K562 (cell line): Measurements from ENCODE around the gene HIVEP3. TPM values are rescaled to one million over a fixed set of nuclear protein-coding genes. Genes with fewer than 3 reads are reported as not detected.
A peak's percentile ranks its signal among the peaks of the same experiment; 100 is the strongest.

Source experiments
- ATAC-seq: fragments of 200-7000 bp; cut with Tn5 transposase; 3 replicates; pipeline ENCODE4 v1.9.1; 2020; ENCODE audit warnings: moderate library complexity
- BruUV-seq: library from RNA; stranded (reverse); fragments of 400-500 nt; replicated peaks from 2 replicates; lab custom pipeline; 2021; lab: Mats Ljungman, UMichigan
- CTCF ChIA-PET: fragments of 300-600 bp; formaldehyde crosslinking; extraction: SDS; loops from one replicate; lab custom pipeline; 2021; ENCODE audit warnings: low intra/inter-chr PET ratio; lab: Yijun Ruan, JAX
- POLR2A ChIA-PET: fragments of 300-600, 350-650 bp; sonication (Branson Sonifier 250); formaldehyde crosslinking; extraction: SDS; loops from one replicate; lab custom pipeline; 2021; ENCODE audit warnings: antibody characterized with exemption, inconsistent platforms; lab: Yijun Ruan, JAX
- DNase-seq, 4 experiments: peaks; one replicate each; pipeline versions ENCODE4 v3.0.0 to v3.0.0-alpha.2; 2011 to 2018; ENCODE audit warnings: low spot score in 3 of 4, mixed read lengths in 3 of 4; ENCODE audit errors: extremely low read depth in 1 of 4
- FAIRE-seq: peaks from 2 replicates; lab custom pipeline; 2011; peaks lifted over from hg19 to GRCh38; lab: Jason Lieb, UNC
- H2AFZ ChIP-seq: 2 replicates; pipeline ENCODE4 v1.6.0; 2011; ENCODE audit warnings: low read depth, low read length, control low read depth, inconsistent platforms
- H3K27ac ChIP-seq: fragments of 200-600 bp; 3 replicates; pipeline ENCODE4 v1.8.0; 2011; ENCODE audit warnings: low read depth, mild to moderate bottlenecking, control low read depth, inconsistent platforms, low read length, moderate library complexity, mixed read lengths; ENCODE audit errors: extremely low read depth
- H3K27me3 ChIP-seq, 2 experiments: fragments of 300-600 bp in 1 of 2; 2 replicates in 1 of 2; 3 replicates in 1 of 2; pipeline versions ENCODE4 v1.6.0 to v1.8.0; 2011; ENCODE audit warnings: inconsistent platforms in 2 of 2, low read length in 2 of 2, mild to moderate bottlenecking in 1 of 2, mixed read lengths in 1 of 2, moderate library complexity in 1 of 2; ENCODE audit not compliant: control insufficient read depth in 2 of 2, insufficient read depth in 2 of 2
- H3K36me3 ChIP-seq: fragments of 300-600 bp; 3 replicates; pipeline ENCODE4 v1.8.0; 2011; ENCODE audit warnings: mild to moderate bottlenecking, low read length, inconsistent platforms; ENCODE audit not compliant: control insufficient read depth, insufficient read depth
- H3K4me1 ChIP-seq, 2 experiments: fragments of 200-600 bp in 1 of 2; replicated peaks in 1 of 2; 2 replicates in 1 of 2; 3 replicates in 1 of 2; pipeline versions ENCODE4 v1.5.1 to v1.8.0; 2011; ENCODE audit warnings: inconsistent platforms in 2 of 2, low read length in 2 of 2, mild to moderate bottlenecking in 1 of 2, mixed read lengths in 1 of 2, moderate library complexity in 1 of 2; ENCODE audit not compliant: control insufficient read depth in 2 of 2, insufficient read depth in 2 of 2
- H3K4me2 ChIP-seq: 2 replicates; pipeline ENCODE4 v1.6.1; 2011; ENCODE audit warnings: low read length, control low read depth, inconsistent platforms, mixed read lengths; ENCODE audit not compliant: insufficient read depth
- H3K4me3 ChIP-seq: fragments of 200-600 bp; sonication (generic), shearing (Covaris generic); 2 replicates; pipeline ENCODE4 v1.5.1; 2016; ENCODE audit warnings: control low read depth, inconsistent platforms
- H3K79me2 ChIP-seq: fragments of 200-600 bp; 3 replicates; pipeline ENCODE4 v1.8.0; 2011; ENCODE audit warnings: low read length, inconsistent platforms; ENCODE audit not compliant: control insufficient read depth, insufficient read depth
- H3K9ac ChIP-seq, 2 experiments: 2 replicates each; pipeline versions ENCODE4 v1.6.0 to v1.6.1; 2011; ENCODE audit warnings: low read depth in 2 of 2, low read length in 2 of 2, control low read depth in 1 of 2, inconsistent platforms in 1 of 2, mild to moderate bottlenecking in 1 of 2, mixed read lengths in 1 of 2; ENCODE audit not compliant: insufficient read depth in 1 of 2
- H3K9me1 ChIP-seq: one replicate; pipeline ENCODE4 v1.6.0; 2011; ENCODE audit warnings: inconsistent platforms, mild to moderate bottlenecking, low read length, moderate library complexity; ENCODE audit not compliant: control insufficient read depth, insufficient read depth
- H3K9me3 ChIP-seq: replicated peaks from 2 replicates; pipeline ENCODE4 v1.5.1; 2011; ENCODE audit warnings: low read depth, low read length, inconsistent platforms; ENCODE audit not compliant: control insufficient read depth, insufficient read depth
- H4K20me1 ChIP-seq: replicated peaks from 2 replicates; pipeline ENCODE4 v1.6.1; 2011; ENCODE audit warnings: low read length, inconsistent platforms, mixed read lengths; ENCODE audit not compliant: control insufficient read depth, insufficient read depth
- CTCF ChIP-seq, 3 experiments: IDR thresholded peaks in 2 of 3; conservative IDR thresholded peaks in 1 of 3; 2 replicates each; pipeline ENCODE4 v1.5.1; 2011 to 2012; ENCODE audit warnings: low read length in 3 of 3, mild to moderate bottlenecking in 3 of 3, control low read depth in 2 of 3, improper control_type of control experiment in 1 of 3, inconsistent platforms in 1 of 3, low read depth in 1 of 3, mixed read lengths in 1 of 3, moderate library complexity in 1 of 3; ENCODE audit not compliant: insufficient read depth in 2 of 3
- FOXP4 ChIP-seq: sonication (generic); formaldehyde crosslinking; IDR thresholded peaks from 2 replicates; pipeline ENCODE4 v1.8.0; 2022; ENCODE audit warnings: mild to moderate bottlenecking, missing genetic modification reagents, borderline replicate concordance
- KDM4B ChIP-seq, 2 experiments: fragments of 450-650 bp in 1 of 2; sonication (generic) in 1 of 2; IDR thresholded peaks; 2 replicates each; pipeline ENCODE4 v1.6.1; 2016 to 2017; ENCODE audit warnings: borderline replicate concordance in 2 of 2, antibody characterized with exemption in 1 of 2, low read depth in 1 of 2, mild to moderate bottlenecking in 1 of 2
- WGBS: fragments of 100-300 bp; shearing (Covaris generic); methylation state at CpG from one replicate; pipeline ENCODE4 v1.1.6; 2016; ENCODE audit warnings: low coverage, mixed read lengths; ENCODE audit not compliant: insufficient coverage; ENCODE audit errors: missing lambda C conversion rate; 5-methylcytosine and 5-hydroxymethylcytosine counted together
- in situ Hi-C: fragments of 300-500 bp; cut with MboI; formaldehyde crosslinking; loops from 4 replicates; pipeline ENCODE4 v1.15.0; 2018; ENCODE audit warnings: inconsistent platforms, mixed read lengths
- intact Hi-C: fragments of 100-400 bp; cut with micrococcal nuclease; formaldehyde crosslinking; loops from 2 replicates; pipeline ENCODE4 v1.14.2; 2022
- polyA plus RNA-seq, 8 experiments: library from polyadenylated mRNA; depleted of rRNA in 4 of 8; stranded (reverse) in 5 of 8; unstranded in 3 of 8; fragments of >200 nt; fragmentation: Nextera tagmentation in 2 of 8; fragmentation: Illumina TruSeq in 1 of 8; extraction: Ambion mirVana in 2 of 8; extraction: Trizol in 1 of 8; gene quantifications; 2 replicates each; pipeline versions ENCODE4 v1.2.1 to v1.2.3, GENCODE V29; 2011 to 2014; ENCODE audit warnings: inconsistent platforms in 1 of 8, missing spikeins in 1 of 8
- total RNA-seq, 7 experiments: library from RNA; depleted of rRNA in 6 of 7; stranded (reverse); fragments of >200 nt in 6 of 7; fragmentation: Illumina TruSeq in 2 of 7; extraction: Trizol in 2 of 7; gene quantifications; 2 replicates each; pipeline versions ENCODE4 v1.2.1 to v1.2.3, GENCODE V29; 2011 to 2021; ENCODE audit warnings: low replicate concordance in 1 of 7

Gene HIVEP3
- total and polyA plus RNA-seq, 9 of the 15 experiments (the other 6 are each of a cell fraction or from before 2014, with no cell fraction given) = 0.09 to 0.58 (median 0.34) TPM; not detected in 1

GRCh38 chr1:41586230-41586629 lies 332.5 kb downstream of the HIVEP3 start (continued):
- no peak for TF ChIP-seq FOXP4 (CRISPR knock-in tag)
- TF ChIP-seq, all 486 proteins: peak for 0

GRCh38 chr1:41583658-41584547 lies 334.8 kb downstream of the HIVEP3 start:
- FAIRE-seq = no peak
- TF ChIP-seq CTCF (IDR thresholded peaks at IDR 0.05 in 2 of 3, conservative IDR thresholded peaks at IDR 0.05 in 1 of 3; ENCODE audit: insufficient read depth in 2 of 3, low read depth in 1 of 3, low read length in 3 of 3) = 0 out of 6 replicates have a peak, but pooled peaks of 1 of the 3 experiments have one; percentile 6
- no peak for TF ChIP-seq KDM4B (IDR thresholded peaks at IDR 0.05; ENCODE audit: borderline replicate concordance in 2 of 2, low read depth in 1 of 2)
- in situ Hi-C loops (no loop called here), intact Hi-C loops (no loop called here)
- 3% methylated on average over 25 of the region's 25 CpGs for WGBS
- no peaks in the 10 kb centered on the region for H3K9me3 ChIP-seq
- H3K27ac ChIP-seq = no peak overlapping the region
- no peak overlapping the region; a peak in 1 of 4 replicates for H3K9ac ChIP-seq
- H3K27me3 ChIP-seq = peaks cover 24 to 81% of the 10 kb centered on the region in 2 experiments
- H2AFZ ChIP-seq = no peak overlapping the region
- no TSS peak for BruUV-seq
- no peaks in the 10 kb centered on the region for H3K79me2 ChIP-seq
- DNase-seq = no peak
- CTCF ChIA-PET = no interaction called here
- peak; percentile 49; the same call in 2 of the 3 replicates for ATAC-seq
- H4K20me1 ChIP-seq = peaks cover 9% of the 10 kb centered on the region
- POLR2A ChIA-PET = interaction anchor here (0.6 kb wide), 1 partner anchor 209 kb away, joined by 3 read pairs; no protein-coding TSS in a partner anchor
- H3K36me3 ChIP-seq = no peaks in the 10 kb centered on the region
- no peaks in the 10 kb centered on the region for H3K9me1 ChIP-seq
- peaks cover 0 to 4% of the 10 kb centered on the region in 2 experiments; a peak in 1 of 5 replicates for H3K4me1 ChIP-seq
- H3K4me2 ChIP-seq = no peak overlapping the region
- no peak overlapping the region for H3K4me3 ChIP-seq
